HG03432 (cell line): ENCODE results near the gene PSMA7.
"Not testable (repeated sequence)": the region's sequence is repeated elsewhere in the genome, so short reads cannot be mapped to it uniquely, and the experiment has no call there.

Experiments
- ATAC-seq: cut with Tn5 transposase; IDR thresholded peaks from one replicate; pipeline ENCODE4 v1.9.1; 2021; ENCODE audit warnings: mild to moderate bottlenecking, moderate library complexity; ENCODE audit not compliant: unreplicated experiment

PSMA7 gene

DNA sequence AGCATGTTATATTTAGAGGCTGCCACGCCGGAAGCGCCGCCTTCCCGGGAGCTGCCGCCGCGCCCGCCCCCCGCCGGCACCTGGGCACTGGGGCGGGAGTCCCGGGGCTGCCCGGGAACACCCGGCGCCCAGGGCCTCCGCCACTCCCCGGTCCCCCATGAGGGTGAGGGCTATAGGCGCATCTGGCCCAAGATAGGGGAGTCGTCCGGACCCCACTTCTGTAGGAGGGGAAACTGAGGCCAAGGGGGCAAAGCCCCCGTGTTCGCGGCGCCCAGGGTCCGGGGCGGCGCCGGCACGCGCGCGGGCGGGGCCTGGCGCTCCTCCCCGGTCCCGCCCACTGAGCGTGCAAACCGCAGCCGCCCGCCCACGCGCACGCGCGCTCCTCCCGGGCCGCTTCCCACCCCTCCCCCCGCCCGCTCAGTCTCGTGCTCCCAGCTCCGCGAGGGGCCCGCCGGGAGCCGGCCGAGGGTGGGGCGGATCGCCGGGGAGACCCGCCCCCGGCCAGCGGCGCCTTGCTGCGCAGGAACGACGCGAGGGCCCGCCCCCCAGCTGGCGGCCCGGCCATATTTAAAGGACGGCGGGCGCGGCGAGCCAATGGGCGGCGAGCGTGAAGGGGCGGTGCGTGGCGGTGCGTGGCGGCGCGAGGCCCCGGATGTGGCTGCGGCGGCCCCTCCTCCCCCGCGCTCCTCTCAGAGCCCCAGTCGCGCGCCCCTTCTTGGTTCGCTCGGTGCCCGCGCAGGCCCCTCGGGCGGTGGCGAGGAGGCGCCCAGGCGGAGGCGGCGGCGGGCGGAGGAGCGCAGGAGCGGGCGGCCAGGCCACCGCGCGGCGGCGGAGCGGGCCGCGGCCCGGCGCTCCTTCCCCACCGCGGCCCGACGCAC, 21.2 kb downstream of the PSMA7 start, which contains the start of gene LSM14B:
LSM14B (plus strand) TSS at position 700 of the 878 bp plus-strand sequence. CDS start 192 bp downstream, outside the sequence.
- ATAC-seq: peak; percentile 79

DNA sequence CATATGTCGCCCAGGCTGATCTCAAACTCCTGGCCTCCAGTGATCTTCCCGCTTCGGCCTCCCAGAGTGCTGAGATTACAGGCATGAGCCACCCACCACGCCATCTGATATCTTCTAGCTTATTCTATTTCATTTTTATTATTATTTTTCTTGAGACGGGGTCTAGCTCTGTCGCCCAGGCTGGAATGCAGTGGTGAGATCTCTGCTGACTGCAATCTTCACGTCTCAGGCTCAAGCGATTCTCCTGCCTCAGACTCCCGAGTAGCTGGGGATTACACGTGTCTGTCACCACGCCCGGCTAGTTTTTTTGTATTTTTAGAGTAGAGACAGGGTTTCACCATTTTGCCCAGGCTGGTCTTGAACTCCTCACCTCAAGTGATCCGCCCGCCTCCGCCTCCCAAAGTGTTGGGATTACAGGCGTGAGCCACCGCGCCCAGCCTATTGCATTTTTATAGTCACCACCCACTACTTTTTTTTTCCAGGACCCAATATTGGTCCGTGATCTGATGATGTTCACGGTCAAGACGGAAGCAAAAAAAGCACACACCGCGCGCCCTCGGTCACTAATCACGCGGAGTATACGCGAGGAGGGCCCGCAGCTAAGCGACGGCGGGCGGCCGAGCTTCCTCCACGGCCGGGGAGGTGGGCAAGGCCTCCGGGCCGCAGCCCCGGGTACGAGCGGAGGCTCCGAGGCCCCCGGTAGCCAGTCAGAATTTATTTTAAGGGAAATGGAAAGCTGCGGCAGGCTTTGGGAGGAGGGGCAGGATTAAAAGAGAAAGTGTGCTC, 22.0 kb downstream of the PSMA7 start:
- peak; percentile 11 for ATAC-seq

DNA sequence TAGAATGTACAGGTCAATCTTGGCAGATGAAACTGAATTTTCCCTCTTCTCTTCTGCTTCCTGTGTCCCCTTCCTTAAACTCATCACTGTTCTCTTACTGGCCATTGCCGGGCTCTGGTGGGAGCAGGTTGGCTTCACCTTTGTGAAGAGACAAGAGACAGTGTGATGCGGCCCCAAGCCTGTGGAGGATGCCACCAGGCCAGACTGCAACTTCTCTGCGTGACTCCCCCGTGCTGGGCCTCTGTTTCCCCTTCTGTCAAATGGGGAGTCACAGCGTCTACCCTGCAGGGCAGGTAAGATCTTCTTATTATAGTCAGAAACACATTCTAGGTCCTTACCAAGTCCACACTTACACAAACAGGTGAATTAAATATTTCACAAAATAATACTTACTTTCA, 22.8 kb downstream of the PSMA7 start:
- no peak for ATAC-seq

- ATAC-seq: no peak
These were observed 23.4 kb downstream of the PSMA7 start for GRCh38 chr20:62119591-62120364.

DNA sequence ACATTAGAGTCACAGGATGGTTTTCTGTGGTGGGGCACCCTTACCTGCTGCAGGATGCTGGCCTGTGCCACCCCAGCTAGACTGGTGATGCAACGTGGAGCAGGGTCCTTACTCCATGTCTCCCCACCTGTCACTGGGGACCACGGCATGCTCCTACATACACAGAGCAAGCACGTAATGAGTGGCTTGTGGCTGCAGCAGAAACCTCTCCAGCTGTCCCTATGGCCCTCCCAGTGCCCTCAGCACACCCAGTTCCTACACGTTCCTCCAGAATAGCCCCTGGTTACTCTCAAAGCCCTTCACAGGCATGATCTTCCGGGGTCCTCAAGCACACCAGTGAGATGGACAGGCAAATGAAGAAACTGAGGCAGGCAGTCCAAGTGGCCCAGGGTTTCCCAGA, 24.1 kb downstream of the PSMA7 start:
- ATAC-seq: no peak

GRCh38 chr20:62118113-62119043, 24.8 kb downstream of the PSMA7 start:
- no peak for ATAC-seq

DNA sequence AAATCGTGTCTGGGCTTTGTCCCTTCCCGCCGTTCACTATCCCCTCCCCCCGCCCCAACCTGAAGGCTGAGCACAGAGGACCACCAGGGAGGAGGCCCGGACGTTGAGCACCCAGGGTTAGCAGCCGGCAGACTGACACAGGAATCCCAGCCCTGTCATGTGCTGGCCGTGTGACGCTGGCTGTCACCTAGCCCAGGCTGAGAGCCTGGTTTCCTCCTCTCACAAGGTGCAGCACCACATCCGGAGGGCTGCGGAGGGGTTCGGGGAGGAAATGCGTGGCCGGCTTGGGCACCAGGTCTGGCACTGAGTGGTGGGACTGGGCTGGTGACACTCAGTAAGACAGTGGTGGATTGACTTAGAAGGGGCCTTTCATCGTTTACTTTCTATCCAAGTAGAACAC, 25.5 kb downstream of the PSMA7 start:
- no peak for ATAC-seq

- no peak for ATAC-seq
These were observed 25.9 kb downstream of the PSMA7 start for GRCh38 chr20:62117362-62117646.

GRCh38 chr20:62116558-62117361, 26.4 kb downstream of the PSMA7 start:
- ATAC-seq: no peak

DNA sequence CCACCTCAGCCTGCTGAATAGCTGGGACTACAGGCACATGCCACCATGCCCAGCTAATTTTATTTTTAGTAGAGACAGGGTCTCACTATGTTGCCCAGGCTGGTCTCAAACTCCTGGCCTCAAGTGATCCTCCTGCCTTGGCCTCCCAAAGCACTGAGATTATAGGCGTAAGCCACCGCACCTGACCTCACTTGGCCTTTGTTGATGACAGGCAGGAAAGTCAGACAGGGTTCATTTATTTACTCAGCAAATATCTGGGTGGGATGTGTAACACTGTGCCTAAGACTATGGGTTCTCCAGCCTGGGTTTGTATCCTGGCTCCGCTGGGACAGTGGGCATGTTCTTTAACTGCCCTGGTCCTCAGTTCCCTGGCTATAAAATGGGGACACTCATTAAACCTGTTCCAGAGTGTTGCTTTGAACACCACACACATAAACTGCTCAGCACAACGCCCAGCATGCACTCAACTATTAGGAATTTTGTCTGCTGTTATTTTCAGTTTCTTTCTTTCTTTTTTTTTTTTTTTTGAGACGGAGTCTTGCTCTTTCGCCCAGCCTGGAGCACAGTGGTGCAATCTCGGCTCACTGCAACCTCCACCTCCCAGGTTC, 27.3 kb downstream of the PSMA7 start:
- ATAC-seq: not testable (repeated sequence)

DNA sequence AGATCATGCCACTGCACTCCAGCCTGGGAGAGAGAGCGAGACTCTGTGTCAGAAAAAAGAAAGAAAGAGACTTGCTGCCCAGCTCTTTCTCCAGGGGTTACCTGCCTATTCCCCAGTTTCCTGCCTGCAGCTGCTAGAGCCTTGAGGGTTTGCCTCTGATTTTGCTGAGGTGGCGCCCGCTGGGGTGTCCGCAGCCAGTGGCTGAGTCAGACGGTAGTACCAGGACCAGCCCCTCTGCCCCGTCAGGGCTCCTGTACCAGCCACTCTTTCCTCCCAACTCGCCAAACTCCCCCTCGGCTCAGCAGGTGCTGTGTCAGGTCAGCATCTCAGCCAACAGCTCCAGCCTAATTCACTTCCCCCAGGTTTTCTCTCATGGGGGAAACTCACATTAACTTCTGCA, 28.3 kb downstream of the PSMA7 start:
- no peak for ATAC-seq

- ATAC-seq: no peak
These were observed 30.8 kb downstream of the PSMA7 start for GRCh38 chr20:62112368-62112767.

DNA sequence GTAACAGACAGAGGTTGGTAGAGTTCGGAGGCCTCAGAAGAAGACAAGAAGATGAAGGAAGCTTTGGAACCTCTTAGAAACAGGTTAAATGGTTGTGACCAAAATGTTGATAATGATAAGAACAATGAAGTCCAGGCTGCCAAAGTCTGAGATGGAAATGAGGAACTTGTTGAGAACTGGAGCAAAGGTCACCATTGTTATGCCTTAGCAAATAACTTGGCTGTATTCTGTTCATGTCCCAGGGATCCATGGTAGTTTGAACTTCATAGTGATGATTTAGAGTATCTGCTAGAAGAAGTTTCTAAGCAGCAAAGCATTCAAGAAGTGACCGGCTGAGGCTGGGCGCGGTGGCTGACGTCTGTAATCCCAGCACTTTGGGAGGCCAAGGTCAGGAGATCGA, 32.0 kb downstream of the PSMA7 start:
- ATAC-seq: no peak

DNA sequence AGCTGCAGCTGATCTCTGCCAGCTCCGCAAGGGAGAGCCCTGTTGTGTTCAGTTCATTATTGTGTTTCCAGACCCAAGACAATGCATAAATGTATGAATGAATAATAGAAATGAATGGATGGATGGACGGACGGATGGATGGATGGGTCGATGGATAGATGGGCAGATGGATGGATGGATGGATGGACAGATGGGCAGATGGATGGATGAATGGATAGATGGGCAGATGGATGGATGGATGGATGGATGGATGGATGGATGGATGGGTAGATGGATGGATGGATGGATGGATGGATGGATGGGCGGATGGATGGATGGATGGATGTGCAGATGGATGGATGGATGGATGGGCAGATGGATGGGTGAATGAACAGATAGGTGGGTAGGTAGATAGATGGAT, 37.6 kb downstream of the PSMA7 start:
- ATAC-seq: no peak

- ATAC-seq: no peak
These were observed 38.3 kb downstream of the PSMA7 start for GRCh38 chr20:62104791-62105345.

DNA sequence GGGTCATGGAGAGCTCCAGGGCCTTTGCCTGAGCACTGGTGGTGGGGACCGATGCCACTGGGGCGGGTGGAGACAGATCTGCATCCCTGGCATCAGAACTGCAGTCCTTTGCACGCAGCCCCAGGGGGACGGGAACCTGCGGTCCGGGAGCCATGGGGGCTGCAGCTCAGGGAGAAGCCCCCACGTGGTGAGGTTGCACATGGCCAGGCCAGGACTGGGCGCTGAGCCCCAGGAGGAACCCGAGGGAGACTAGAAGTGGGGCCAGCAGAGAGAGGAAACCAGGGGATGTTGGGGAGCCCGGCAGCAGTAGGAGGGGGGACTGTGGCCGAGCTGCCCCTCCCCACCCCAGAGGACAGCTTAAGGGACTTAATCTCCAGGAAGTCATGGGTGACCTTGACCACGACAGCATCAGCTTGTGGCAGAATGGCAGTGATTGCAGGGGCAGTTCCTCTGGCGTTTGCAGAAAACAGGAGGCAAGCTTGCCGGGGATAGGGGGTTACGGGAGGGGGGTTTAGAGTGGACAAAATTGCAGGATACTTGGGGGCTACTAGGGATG, 38.9 kb downstream of the PSMA7 start:
- ATAC-seq: no peak

GRCh38 chr20:62103508-62104233, 39.5 kb downstream of the PSMA7 start:
- ATAC-seq: no peak

- no peak for ATAC-seq
These were observed 42.1 kb downstream of the PSMA7 start for GRCh38 chr20:62101078-62101477.
